H1 (cell line): ENCODE measurements around the gene ANKRD40. TPM values are rescaled to one million over a fixed set of nuclear protein-coding genes. Genes with fewer than 3 reads are reported as not detected.
A peak's percentile ranks its signal among the peaks of the same experiment; 100 is the strongest.

Experiments
- CTCF ChIA-PET: fragments of 300-600 bp; sonication (Branson Sonifier 250); formaldehyde crosslinking; loops from one replicate; lab custom pipeline; 2021; ENCODE audit not compliant: partially characterized antibody; lab: Charles Lee
- POLR2A ChIA-PET: fragments of 300-600 bp; sonication (Branson Sonifier 250); formaldehyde crosslinking; loops from one replicate; lab custom pipeline; 2021; ENCODE audit warnings: inconsistent platforms; ENCODE audit not compliant: partially characterized antibody; lab: Charles Lee
- DNase-seq, 2 experiments: peaks; one replicate each; pipeline versions ENCODE4 v3.0.0 to v3.0.0-alpha.2; 2010 to 2022; ENCODE audit warnings: low spot score in 2 of 2, low read depth in 1 of 2, mixed read lengths in 1 of 2
- FAIRE-seq: peaks from 2 replicates; lab custom pipeline; 2011; peaks lifted over from hg19 to GRCh38; lab: Jason Lieb, UNC
- H2AFZ ChIP-seq: 2 replicates; pipeline ENCODE4 v1.8.1; 2012; ENCODE audit warnings: low read length, inconsistent platforms
- H2AK5ac ChIP-seq: 2 replicates; pipeline ENCODE4 v1.6.1; 2013; ENCODE audit warnings: low read depth, low read length
- H2BK120ac ChIP-seq: replicated peaks from 2 replicates; pipeline ENCODE3; 2013; ENCODE audit warnings: low read depth, low read length, inconsistent platforms
- H2BK12ac ChIP-seq: 2 replicates; pipeline ENCODE4 v1.6.1; 2013; ENCODE audit warnings: low read depth, low read length
- H2BK15ac ChIP-seq: 2 replicates; pipeline ENCODE4 v1.6.1; 2013; ENCODE audit warnings: low read length
- H2BK20ac ChIP-seq: 2 replicates; pipeline ENCODE4 v1.6.1; 2013; ENCODE audit warnings: low read length
- H2BK5ac ChIP-seq: 2 replicates; pipeline ENCODE4 v1.6.1; 2013; ENCODE audit warnings: low read depth, low read length
- H3K14ac ChIP-seq: 2 replicates; pipeline ENCODE4 v1.6.1; 2013; ENCODE audit warnings: inconsistent platforms; ENCODE audit not compliant: insufficient read length
- H3K18ac ChIP-seq: 2 replicates; pipeline ENCODE4 v1.6.1; 2013; ENCODE audit warnings: low read length; ENCODE audit errors: extremely low read depth
- H3K23ac ChIP-seq: 2 replicates; pipeline ENCODE4 v1.6.1; 2013; ENCODE audit warnings: inconsistent platforms; ENCODE audit not compliant: insufficient read length
- H3K23me2 ChIP-seq: 2 replicates; pipeline ENCODE4 v1.6.1; 2013; ENCODE audit warnings: low read depth, low read length
- H3K27ac ChIP-seq: 2 replicates; pipeline ENCODE4 v1.6.1; 2011; ENCODE audit warnings: low read depth, low read length, inconsistent platforms
- H3K27me3 ChIP-seq, 4 experiments: replicated peaks in 1 of 4; 1 replicate in 1 of 4; 2 replicates in 3 of 4; pipeline versions ENCODE4 v1.6.1 to v1.8.1; 2011 to 2013; ENCODE audit warnings: low read length in 3 of 4, mild to moderate bottlenecking in 3 of 4, inconsistent platforms in 2 of 4, mixed read lengths in 2 of 4, moderate library complexity in 1 of 4; ENCODE audit not compliant: control insufficient read depth in 3 of 4, insufficient read depth in 3 of 4; ENCODE audit errors: extremely low read depth in 1 of 4
- H3K36me3 ChIP-seq, 4 experiments: 2 replicates each; pipeline versions ENCODE4 v1.6.1 to v1.8.1; 2011 to 2013; ENCODE audit warnings: mild to moderate bottlenecking in 4 of 4, low read length in 3 of 4, moderate library complexity in 2 of 4, control low read depth in 1 of 4, inconsistent platforms in 1 of 4; ENCODE audit not compliant: insufficient read depth in 4 of 4, control insufficient read depth in 2 of 4
- H3K4ac ChIP-seq: replicated peaks from 2 replicates; pipeline ENCODE3; 2013; ENCODE audit warnings: low read length, low read depth, mixed read lengths, inconsistent platforms; ENCODE audit not compliant: insufficient read length
- H3K4me1 ChIP-seq, 4 experiments: replicated peaks in 1 of 4; 1 replicate in 1 of 4; 2 replicates in 3 of 4; pipeline versions ENCODE4 v1.6.1 to v1.8.1; 2011 to 2013; ENCODE audit warnings: low read length in 3 of 4, inconsistent platforms in 2 of 4, mixed read lengths in 1 of 4; ENCODE audit not compliant: insufficient read depth in 4 of 4, control insufficient read depth in 3 of 4
- H3K4me2 ChIP-seq, 2 experiments: 2 replicates each; pipeline versions ENCODE4 v1.6.1 to v1.8.1; 2011 to 2013; ENCODE audit warnings: low read depth in 2 of 2, low read length in 2 of 2, control low read depth in 1 of 2, inconsistent platforms in 1 of 2, mild to moderate bottlenecking in 1 of 2; ENCODE audit not compliant: insufficient read depth in 1 of 2
- H3K4me3 ChIP-seq, 4 experiments: fragments of 200-600, 300-600 bp in 1 of 4; sonication (generic), shearing (Covaris generic), sonication (Bioruptor Twin) in 1 of 4; 2 replicates each; pipeline versions ENCODE4 v1.5.1 to v1.8.1; 2011 to 2016; ENCODE audit warnings: low read length in 4 of 4, low read depth in 3 of 4, control low read depth in 2 of 4, inconsistent platforms in 2 of 4, mild to moderate bottlenecking in 2 of 4, mixed read lengths in 1 of 4, moderate library complexity in 1 of 4; ENCODE audit not compliant: insufficient read depth in 2 of 4; ENCODE audit errors: extremely low read depth in 1 of 4
- H3K56ac ChIP-seq: replicated peaks from 2 replicates; pipeline ENCODE3; 2013; ENCODE audit warnings: low read depth, mild to moderate bottlenecking, mixed read lengths, low read length, inconsistent platforms; ENCODE audit not compliant: insufficient read length
- H3K79me1 ChIP-seq: 2 replicates; pipeline ENCODE4 v1.6.1; 2013; ENCODE audit warnings: low read depth, low read length, control low read depth
- H3K79me2 ChIP-seq, 2 experiments: 2 replicates each; pipeline versions ENCODE4 v1.6.1 to v1.8.1; 2012 to 2013; ENCODE audit warnings: low read length in 2 of 2, mild to moderate bottlenecking in 2 of 2, inconsistent platforms in 1 of 2; ENCODE audit not compliant: insufficient read depth in 2 of 2, control insufficient read depth in 1 of 2
- H3K9ac ChIP-seq, 4 experiments: replicated peaks in 1 of 4; 1 replicate in 1 of 4; 2 replicates in 3 of 4; pipeline versions ENCODE4 v1.6.1 to v1.8.1; 2011 to 2013; ENCODE audit warnings: low read depth in 3 of 4, low read length in 3 of 4, control low read depth in 2 of 4, mild to moderate bottlenecking in 2 of 4, moderate library complexity in 2 of 4, inconsistent platforms in 1 of 4; ENCODE audit errors: extremely low read depth in 1 of 4
- H3K9me3 ChIP-seq, 2 experiments: 2 replicates each; pipeline versions ENCODE4 v1.6.1 to v1.8.1; 2012 to 2013; ENCODE audit warnings: mild to moderate bottlenecking in 2 of 2, moderate library complexity in 2 of 2, control low read depth in 1 of 2, inconsistent platforms in 1 of 2, low read depth in 1 of 2, low read length in 1 of 2, mixed read lengths in 1 of 2; ENCODE audit not compliant: insufficient read depth in 2 of 2
- H4K20me1 ChIP-seq, 2 experiments: replicated peaks in 1 of 2; 2 replicates each; pipeline versions ENCODE3 to v1.8.1; 2011 to 2013; ENCODE audit warnings: inconsistent platforms in 2 of 2, low read length in 2 of 2, mild to moderate bottlenecking in 1 of 2; ENCODE audit not compliant: insufficient read depth in 2 of 2, control insufficient read depth in 1 of 2
- H4K5ac ChIP-seq: 2 replicates; pipeline ENCODE4 v1.6.1; 2013; ENCODE audit warnings: low read length, low read depth, mixed read lengths, inconsistent platforms; ENCODE audit not compliant: insufficient read length
- H4K8ac ChIP-seq: 2 replicates; pipeline ENCODE4 v1.8.0; 2013; ENCODE audit warnings: mild to moderate bottlenecking, moderate library complexity, low read length, inconsistent platforms; ENCODE audit not compliant: insufficient read depth; ENCODE audit errors: extremely low read depth
- H4K91ac ChIP-seq: replicated peaks from 2 replicates; pipeline ENCODE3; 2013; ENCODE audit warnings: low read length, mixed read lengths, inconsistent platforms; ENCODE audit not compliant: insufficient read length
- CBX5 ChIP-seq: fragments of 300-800, 300-1000 bp; sonication (generic); IDR thresholded peaks from 2 replicates; pipeline ENCODE4 v1.7.1; 2016; ENCODE audit warnings: antibody characterized with exemption, low read length, low read depth
- JUND ChIP-seq: IDR thresholded peaks from 2 replicates; pipeline ENCODE4 v1.6.1; 2011; ENCODE audit warnings: mild to moderate bottlenecking, improper control_type of control experiment, low read length
- KDM5A ChIP-seq: fragments of 200-600 bp; IDR thresholded peaks from 2 replicates; pipeline ENCODE4 v1.7.1; 2012; ENCODE audit warnings: mild to moderate bottlenecking, low read length, inconsistent platforms, mixed read lengths
- NRF1 ChIP-seq: IDR thresholded peaks from 2 replicates; pipeline ENCODE4 v1.6.1; 2011; ENCODE audit warnings: mild to moderate bottlenecking, low read depth, low read length, improper control_type of control experiment
- POU5F1 ChIP-seq: IDR thresholded peaks from 2 replicates; pipeline ENCODE4 v1.6.1; 2011; ENCODE audit warnings: low read depth, mild to moderate bottlenecking, low read length, moderate library complexity
- SIX5 ChIP-seq: IDR thresholded peaks from 2 replicates; pipeline ENCODE4 v1.6.1; 2011; ENCODE audit warnings: mild to moderate bottlenecking, low read depth, low read length
- SP1 ChIP-seq: IDR thresholded peaks from 2 replicates; pipeline ENCODE4 v1.6.1; 2011; ENCODE audit warnings: low read depth, low read length
- SP4 ChIP-seq: IDR thresholded peaks from 2 replicates; pipeline ENCODE4 v1.6.1; 2012; ENCODE audit warnings: low read length, inconsistent platforms
- TAF1 ChIP-seq: IDR thresholded peaks from 2 replicates; pipeline ENCODE4 v1.6.1; 2011; ENCODE audit warnings: mild to moderate bottlenecking, low read depth, low read length
- USF2 ChIP-seq: IDR thresholded peaks from 2 replicates; pipeline ENCODE4 v1.6.1; 2011; ENCODE audit warnings: low read length, improper control_type of control experiment
- WGBS, 2 experiments: shearing (Covaris generic) in 1 of 2; methylation state at CpG; one replicate each; pipeline versions ENCODE4 v1.1.6 to v1.1.7; 2013 to 2015; ENCODE audit warnings: low lambda C conversion rate in 2 of 2, mixed read lengths in 2 of 2, inconsistent platforms in 1 of 2, low coverage in 1 of 2, missing lambda C conversion rate in 1 of 2; ENCODE audit not compliant: insufficient replicate concordance in 2 of 2, insufficient coverage in 1 of 2, insufficient read length in 1 of 2; ENCODE audit errors: extremely low coverage in 1 of 2, missing lambda C conversion rate in 1 of 2; 5-methylcytosine and 5-hydroxymethylcytosine counted together
- polyA plus RNA-seq, 7 experiments: library from polyadenylated mRNA; depleted of rRNA in 3 of 7; stranded (reverse) in 5 of 7; unstranded in 2 of 7; fragments of >200 nt in 5 of 7; fragments of 200-250 nt in 2 of 7; gene quantifications; 1 replicate in 5 of 7; 2 replicates in 1 of 7; 4 replicates in 1 of 7; pipeline versions ENCODE4 v1.2.1 to v1.2.3, GENCODE V29; 2011 to 2013; ENCODE audit warnings: missing spikeins in 2 of 7, mixed read lengths in 2 of 7
- total RNA-seq: library from RNA; stranded (reverse); fragmentation: NEBNext Ultra II Directional; extraction: Animal tissue kit (Norgen Biotek cat#: 25700); gene quantifications from 2 replicates; pipeline ENCODE4 v1.2.1, GENCODE V29; 2021

The ANKRD40 gene
- total and polyA plus RNA-seq, 2 of the 8 experiments (the other 6 are each of a cell fraction or from before 2014, with no cell fraction given), result 26.1 to 50.1 TPM

- Histone ChIP-seq H2AFZ (0 out of 2 replicates have a peak overlapping the region, but pooled peaks have one; percentile 83), H3K4me2 (no peak overlapping the region), H2BK12ac (no peak overlapping the region), H3K4me3 (no peak overlapping the region), H4K5ac (no peak overlapping the region), H3K27me3 (no peaks in the 10 kb centered on the region), H3K4ac (no peak overlapping the region), H2BK5ac (no peak overlapping the region), H3K79me1 (no peaks in the 10 kb centered on the region), H3K9me3 (no peaks in the 10 kb centered on the region), H3K23ac (no peak overlapping the region), H3K27ac (no peak overlapping the region), H4K91ac (no peak overlapping the region), H2AK5ac (no peak overlapping the region), H3K18ac (no peak overlapping the region), H3K79me2 (no peaks in the 10 kb centered on the region), H2BK20ac (no peak overlapping the region), H3K14ac (no peak overlapping the region), H2BK15ac (peak overlapping the region; percentile 54; the same call in 1 of the 2 replicates), H3K9ac (no peak overlapping the region), H3K36me3 (no peaks in the 10 kb centered on the region), H2BK120ac (no peak overlapping the region), H3K4me1 (peaks cover 1 to 28% (median 9%) of the 10 kb centered on the region in 4 experiments; a peak in 6 of 7 replicates), H4K8ac (no peak overlapping the region), H3K23me2 (no peaks in the 10 kb centered on the region), H4K20me1 (no peaks in the 10 kb centered on the region), H3K56ac (no peak overlapping the region)
- DNase-seq (no peak), FAIRE-seq (no peak)
- TF ChIP-seq POU5F1 (no peak), JUND (no peak), SIX5 (no peak), CBX5 (no peak), USF2 (no peak), SP4 (no peak), NRF1 (no peak), TAF1 (no peak), SP1 (no peak), KDM5A (no peak)
- ChIA-PET POLR2A (interaction anchor here (0.8 to 1.6 kb wide), 5 partner anchors 10 to 135 kb away, joined by 3 to 4 read pairs (median 3); no protein-coding TSS in a partner anchor), CTCF (interaction anchor here (1.2 to 20.2 kb wide), 8 partner anchors 9 to 136 kb away, joined by 3 to 391 read pairs (median 9); no protein-coding TSS in a partner anchor)
- 91% methylated on average over 17 of the region's 17 CpGs; no CpG with 5 or more reads in 1 of the 2 experiments for WGBS, 2 experiments
Measured at GRCh38 chr17:50685691-50686493, 21.8 kb downstream of the ANKRD40 start.
